ENCODE results near the gene CDK8. TPM values are rescaled to one million over a fixed set of nuclear protein-coding genes. Genes with fewer than 3 reads are reported as not detected.

Gene CDK8
- total RNA-seq, 1 donor from 2014 or later, result 11.3 TPM

GRCh38 chr13:26320766-26321165, 66.8 kb downstream of the CDK8 start:
- TF ChIP-seq POLR2AphosphoS5 (IDR thresholded peaks at IDR 0.05; ENCODE audit: insufficient read depth in 1 of 2, low read depth in 1 of 2) (no peak), CTCF (IDR thresholded peaks at IDR 0.05) (no peak), POLR2A (IDR thresholded peaks at IDR 0.05) (no peak)
- intact Hi-C loops (cut with DNase I), result no loop called here
- Histone ChIP-seq H3K27ac (no peak overlapping the region), H3K9me3 (no peaks in the 10 kb centered on the region), H3K36me3 (no peaks in the 10 kb centered on the region), H3K4me1 (peaks cover 22% of the 10 kb centered on the region), H3K4me3 (no peak overlapping the region), H3K27me3 (no peaks in the 10 kb centered on the region)
- no peak for DNase-seq (ENCODE audit: extremely low spot score in 2 of 2)

GRCh38 chr13:26323127-26323526, 69.2 kb downstream of the CDK8 start:
- peaks cover 27% of the 10 kb centered on the region for H3K4me1 ChIP-seq
- TF ChIP-seq POLR2AphosphoS5 (IDR thresholded peaks at IDR 0.05; ENCODE audit: insufficient read depth in 1 of 2, low read depth in 1 of 2), result no peak
- TF ChIP-seq CTCF (IDR thresholded peaks at IDR 0.05), result no peak
- TF ChIP-seq POLR2A (IDR thresholded peaks at IDR 0.05), result no peak
- intact Hi-C loops (cut with DNase I), result no loop called here
- H3K4me3 ChIP-seq, result no peak overlapping the region
- H3K36me3 ChIP-seq, result no peaks in the 10 kb centered on the region
- H3K27ac ChIP-seq, result no peak overlapping the region
- no peak for DNase-seq (ENCODE audit: extremely low spot score in 2 of 2)
- no peaks in the 10 kb centered on the region for H3K9me3 ChIP-seq
- H3K27me3 ChIP-seq, result no peaks in the 10 kb centered on the region

- no peak for TF ChIP-seq POLR2A (IDR thresholded peaks at IDR 0.05)
- H3K36me3 ChIP-seq, result no peaks in the 10 kb centered on the region
- no peak overlapping the region for H3K4me3 ChIP-seq
- intact Hi-C loops (cut with DNase I), result no loop called here
- H3K4me1 ChIP-seq, result peaks cover 27% of the 10 kb centered on the region
- H3K9me3 ChIP-seq, result no peaks in the 10 kb centered on the region
- no peaks in the 10 kb centered on the region for H3K27me3 ChIP-seq
- H3K27ac ChIP-seq, result no peak overlapping the region
- DNase-seq (ENCODE audit: extremely low spot score in 2 of 2), result no peak
These were observed 69.8 kb downstream of the CDK8 start for GRCh38 chr13:26323764-26324163.

DNA sequence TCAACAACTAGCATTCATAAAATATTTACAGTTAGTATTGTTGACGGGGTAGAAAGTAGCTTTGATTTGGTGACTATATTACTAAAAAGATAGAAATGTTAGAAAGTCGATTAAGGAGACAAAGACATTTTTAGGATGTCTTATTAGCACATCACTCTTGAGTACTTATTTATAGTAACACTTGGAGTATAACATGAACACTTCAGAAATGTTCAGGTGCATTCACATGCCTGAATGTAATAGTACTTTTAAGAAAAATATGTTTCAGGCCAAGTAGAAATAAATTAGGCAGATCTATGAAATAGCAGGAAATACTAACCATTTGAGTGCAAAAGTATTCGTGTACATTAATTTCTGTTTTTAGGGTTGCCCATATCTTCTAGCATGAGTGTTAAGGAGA, 70.4 kb downstream of the CDK8 start:
- intact Hi-C loops (cut with DNase I), result no loop called here
- H3K9me3 ChIP-seq, result no peaks in the 10 kb centered on the region
- no peak overlapping the region for H3K27ac ChIP-seq
- H3K4me1 ChIP-seq, result peaks cover 27% of the 10 kb centered on the region
- H3K4me3 ChIP-seq, result no peak overlapping the region
- no peaks in the 10 kb centered on the region for H3K27me3 ChIP-seq
- DNase-seq (ENCODE audit: extremely low spot score in 2 of 2), result no peak
- TF ChIP-seq CTCF (IDR thresholded peaks at IDR 0.05) (no peak), POLR2A (IDR thresholded peaks at IDR 0.05) (no peak), POLR2AphosphoS5 (IDR thresholded peaks at IDR 0.05; ENCODE audit: insufficient read depth in 1 of 2, low read depth in 1 of 2) (no peak)
- H3K36me3 ChIP-seq, result no peaks in the 10 kb centered on the region

- TF ChIP-seq POLR2A (IDR thresholded peaks at IDR 0.05), result no peak
- TF ChIP-seq POLR2AphosphoS5 (IDR thresholded peaks at IDR 0.05; ENCODE audit: insufficient read depth in 1 of 2, low read depth in 1 of 2), result no peak
- TF ChIP-seq CTCF (IDR thresholded peaks at IDR 0.05), result no peak
- Histone ChIP-seq H3K27me3 (no peaks in the 10 kb centered on the region), H3K4me3 (no peak overlapping the region), H3K36me3 (no peaks in the 10 kb centered on the region), H3K4me1 (peaks cover 27% of the 10 kb centered on the region), H3K9me3 (no peaks in the 10 kb centered on the region), H3K27ac (no peak overlapping the region)
- no peak for DNase-seq (ENCODE audit: extremely low spot score in 2 of 2)
- intact Hi-C loops (cut with DNase I), result no loop called here
These were observed 70.9 kb downstream of the CDK8 start for GRCh38 chr13:26324867-26325266.

- Histone ChIP-seq H3K27ac (no peak overlapping the region), H3K9me3 (no peaks in the 10 kb centered on the region)
- intact Hi-C loops (cut with DNase I), result no loop called here
These were observed 71.9 kb downstream of the CDK8 start for GRCh38 chr13:26325876-26326275.

More at GRCh38 chr13:26325876-26326275, 71.9 kb downstream of the CDK8 start:
- peaks cover 27% of the 10 kb centered on the region for H3K4me1 ChIP-seq
- H3K4me3 ChIP-seq, result no peak overlapping the region
- DNase-seq (ENCODE audit: extremely low spot score in 2 of 2), result no peak
- no peaks in the 10 kb centered on the region for H3K36me3 ChIP-seq
- no peaks in the 10 kb centered on the region for H3K27me3 ChIP-seq
- TF ChIP-seq POLR2AphosphoS5 (IDR thresholded peaks at IDR 0.05; ENCODE audit: insufficient read depth in 1 of 2, low read depth in 1 of 2) (no peak), POLR2A (IDR thresholded peaks at IDR 0.05) (no peak), CTCF (IDR thresholded peaks at IDR 0.05) (no peak)

All from vagina (tissue), 2 donors.